Heart left ventricle (tissue), 16 donors: ENCODE results near the gene FAM50B. TPM values are rescaled to one million over a fixed set of nuclear protein-coding genes. Genes with fewer than 3 reads are reported as not detected.

Experiments used
- ATAC-seq, 4 donors: fragments of 200-7000 bp; cut with Tn5 transposase; one replicate each; pipeline ENCODE4 v1.9.1; 2020 to 2022; ENCODE audit warnings: moderate library complexity in 4 of 4, mild to moderate bottlenecking in 3 of 4, moderate number of reproducible peaks in 1 of 4
- DNase-seq, 5 donors: peaks; one replicate each; pipeline ENCODE4 v3.0.0-alpha.2; 2020
- H3K27ac ChIP-seq, 12 donors: fragments of 200-600 bp; sonication (generic) in 4 of 12; one replicate each; pipeline versions ENCODE4 v1.5.0 to v1.8.0; 2016 to 2022; ENCODE audit warnings: mild to moderate bottlenecking in 2 of 12
- H3K27me3 ChIP-seq, 9 donors: fragments of 200-600 bp; sonication (generic) in 2 of 9; one replicate each; pipeline versions ENCODE4 v1.5.1 to v1.8.0; 2016 to 2022; ENCODE audit warnings: mild to moderate bottlenecking in 3 of 9
- H3K36me3 ChIP-seq, 9 donors: fragments of 200-600 bp; sonication (generic) in 2 of 9; one replicate each; pipeline versions ENCODE4 v1.5.0 to v1.8.0; 2018 to 2022; ENCODE audit warnings: mild to moderate bottlenecking in 2 of 9
- H3K4me1 ChIP-seq, 12 donors: fragments of 200-600 bp; sonication (generic) in 4 of 12; one replicate each; pipeline versions ENCODE4 v1.5.0 to v1.8.0; 2016 to 2022; ENCODE audit warnings: mild to moderate bottlenecking in 3 of 12
- H3K4me3 ChIP-seq, 12 donors: fragments of 200-600 bp; sonication (generic) in 4 of 12; one replicate each; pipeline versions ENCODE4 v1.5.0 to v1.8.0; 2017 to 2022; ENCODE audit warnings: mild to moderate bottlenecking in 9 of 12, moderate library complexity in 4 of 12
- H3K9me3 ChIP-seq, 12 donors: fragments of 200-600 bp; sonication (generic) in 4 of 12; one replicate each; pipeline versions ENCODE4 v1.5.0 to v1.8.0; 2016 to 2022; ENCODE audit warnings: mild to moderate bottlenecking in 1 of 12
- CTCF ChIP-seq, 12 donors: fragments of 200-600 bp; sonication (generic) in 4 of 12; IDR thresholded peaks; one replicate each; pipeline versions ENCODE4 v1.5.0 to v1.8.0; 2018 to 2022; ENCODE audit warnings: antibody characterized with exemption in 12 of 12, mild to moderate bottlenecking in 5 of 12
- POLR2A ChIP-seq, 2 donors: fragments of 450-650 bp; IDR thresholded peaks; one replicate each; pipeline ENCODE4 v1.6.1; 2017; ENCODE audit warnings: antibody characterized with exemption in 2 of 2, mild to moderate bottlenecking in 2 of 2, moderate library complexity in 2 of 2
- WGBS, 4 donors: extraction: QIAGEN DNeasy Blood & Tissue Kit in 2 of 4; methylation state at CpG; one replicate each; pipeline versions ENCODE4 v1.1.5 to v1.1.7; 2013 to 2018; 5-methylcytosine and 5-hydroxymethylcytosine counted together
- intact Hi-C, 10 donors: fragments of 100-400 bp; cut with DNase I; formaldehyde crosslinking; loops; one replicate each; pipeline versions ENCODE4 v1.11.1 to v1.14.2; 2022
- polyA plus RNA-seq, 2 donors: library from polyadenylated mRNA; stranded (reverse); fragments of 200-250 nt; gene quantifications; one replicate each; pipeline ENCODE4 v1.2.3, GENCODE V29; 2013
- total RNA-seq, 9 donors: library from RNA; depleted of rRNA in 2 of 9; stranded (reverse); fragments of >200 nt in 2 of 9; fragmentation: NEBNext Ultra II Directional in 3 of 9; extraction: Animal tissue kit (Norgen Biotek cat#: 25700) in 3 of 9; gene quantifications; one replicate each; pipeline versions ENCODE4 v1.1.0 to v1.2.4, GENCODE V29; 2016 to 2023
- donor health status: ischemic (EF 13 %, LVEDD 7.1; RV severe dilation, severe dysfunction).
- donor health status: healthy with polysubstance abuse.
- donor health status: DM: no; HTN: yes; CAD: no.
- donor health status: DM: no; HTN: no; CAD: no.
- donor health status: ischemic (EF 25% LVEDD 6.9; RV normal size, moderate dysfunction).
- donor health status: ischemic (EF 25% LVEDD 5.7; RV mildly dilated, moderate dysfunction).
- donor health status: healthy.
- donor health status: DM: yes; HTN: yes; CAD: no.
- donor health status: ischemic (EF 35%, LVEDD 5.7; RV mildly dilated, moderate dysfunction).
- donor health status: nonischemic (EF 11% LVEDD 7.7; RV severe dilation, severe dysfunction).
- donor health status: DM: yes; HTN: yes; CAD: no.
- donor health status: PGD.
- donor health status: ischemic (EF 29% LVEDD 5.4; RV normal size, mild dysfunction).
- donor health status: nonischemic (EF 23%, LVEDD 6.1; RV moderate dilation, normal function).

The FAM50B gene
- total and polyA plus RNA-seq, 11 donors, result 11.7 to 29.1 (median 21.5) TPM

DNA sequence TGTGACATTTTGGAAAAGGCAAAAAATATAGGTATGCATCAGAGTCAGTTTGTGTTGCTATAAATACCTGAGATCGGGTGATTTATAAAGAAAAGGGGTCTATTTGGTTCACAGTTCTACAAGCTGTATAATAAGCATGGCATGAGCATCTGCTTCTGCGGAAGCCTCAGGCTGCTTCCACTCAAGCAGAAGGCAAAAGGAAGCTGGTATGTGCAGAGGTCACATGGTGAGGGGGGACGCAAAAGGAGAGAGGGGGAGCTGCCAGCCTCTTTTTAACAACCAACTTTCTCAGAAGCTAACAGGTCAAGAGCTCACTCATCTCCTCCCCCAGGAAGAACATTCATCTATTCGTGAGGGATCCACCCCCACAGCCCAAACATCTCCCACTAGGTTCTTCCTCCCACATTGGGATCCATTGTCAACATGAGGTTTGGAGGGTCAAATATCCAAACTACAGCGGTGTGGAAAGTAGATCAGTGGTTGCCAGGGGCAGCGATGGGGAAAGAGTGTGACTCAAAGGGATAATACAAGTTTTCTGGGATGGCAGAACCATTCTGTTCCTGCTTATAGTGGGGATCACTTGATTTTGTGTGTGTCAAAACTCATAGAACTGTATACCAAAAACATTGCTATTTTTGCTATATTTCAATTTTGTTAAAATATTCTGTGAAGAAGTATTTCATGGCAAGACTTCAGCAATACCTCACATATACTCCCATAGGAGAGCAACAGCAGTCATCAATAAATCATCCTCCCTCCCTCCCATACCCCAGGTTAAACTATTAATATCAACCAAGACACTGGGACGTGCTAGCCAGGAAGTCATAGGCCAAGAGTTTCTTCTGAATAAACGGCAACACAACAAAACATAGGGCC lies 9.9 kb upstream of the FAM50B start:
- Histone ChIP-seq H3K27ac (no peak overlapping the region), H3K36me3 (no peaks in the 10 kb centered on the region), H3K27me3 (no peaks in the 10 kb centered on the region), H3K9me3 (no peaks in the 10 kb centered on the region), H3K4me3 (no peak overlapping the region), H3K4me1 (peaks cover 0 to 26% (median 10%) of the 10 kb centered on the region in 12 donors)
- DNase-seq (no peak), ATAC-seq (no peak)
- no peak for TF ChIP-seq POLR2A (IDR thresholded peaks at IDR 0.05)
- TF ChIP-seq CTCF (IDR thresholded peaks at IDR 0.05), result no peak
- intact Hi-C loops, result no loop called here
- WGBS, 4 donors, result 81 to 91% (median 89%) methylated on average over 8 of the region's 8 CpGs

DNA sequence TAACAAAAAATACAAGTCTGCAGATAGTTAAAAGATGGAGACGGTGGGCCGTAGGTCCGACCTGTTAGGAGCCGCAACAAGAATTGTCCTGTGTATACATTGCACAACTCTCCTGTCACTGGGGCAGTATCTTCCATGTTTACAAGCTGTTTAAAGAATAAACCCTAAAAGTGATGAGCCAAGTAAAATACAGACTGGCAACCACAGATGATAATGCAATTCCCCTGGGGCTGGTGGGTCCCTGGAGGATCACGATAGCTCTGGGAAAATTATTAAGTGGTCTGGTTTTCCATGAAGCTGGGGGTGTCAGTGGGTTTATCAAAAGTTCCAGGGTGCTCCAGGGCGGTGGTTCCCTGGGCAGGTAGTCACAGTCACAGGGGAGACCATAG lies 8.1 kb upstream of the FAM50B start:
- intact Hi-C loops, result loop anchor here in 2 of 10 donors (5.0 to 10.0 kb wide), 3 partner anchors 36 to 566 kb away; no protein-coding TSS in a partner anchor

DNA sequence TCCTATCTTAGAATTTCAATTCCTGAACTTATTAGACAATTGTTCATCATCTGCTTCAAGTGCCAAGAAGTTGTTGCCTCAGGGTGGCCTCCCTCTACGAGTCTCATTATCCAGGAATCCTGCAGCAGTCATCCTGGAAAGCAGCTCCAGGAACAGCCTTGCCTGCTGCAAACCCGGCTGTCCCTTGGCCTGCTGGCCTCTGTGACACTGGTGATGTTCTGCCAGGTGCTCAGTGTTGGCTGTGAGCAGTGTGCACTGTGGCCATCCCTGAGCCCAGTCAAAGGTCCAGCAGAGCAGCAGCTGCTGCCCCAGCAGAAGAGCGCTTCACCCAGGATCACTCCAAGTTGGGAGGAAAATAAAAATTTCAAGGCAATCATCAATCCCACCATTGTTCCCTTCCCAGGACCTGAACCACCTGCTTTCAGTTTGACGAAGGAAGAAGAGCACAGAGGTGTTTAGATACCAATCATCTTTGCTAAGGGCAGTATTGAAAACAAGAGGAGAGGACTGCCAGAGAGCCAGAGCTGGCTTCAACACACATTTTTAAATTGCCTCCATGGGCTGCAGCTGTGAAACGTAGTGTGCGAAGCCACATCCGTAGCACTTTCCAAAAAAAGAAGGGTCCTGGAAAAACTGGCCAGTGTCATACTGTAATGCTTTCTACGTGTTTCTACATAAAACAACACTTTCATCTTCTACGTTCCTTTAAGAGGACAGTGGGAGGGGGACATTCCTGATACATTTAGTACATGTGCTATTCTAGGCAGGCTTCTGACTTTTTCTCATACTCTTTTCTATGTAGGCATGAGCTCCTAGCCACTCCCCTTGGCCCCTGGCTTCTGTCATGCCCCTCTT lies 7.2 kb upstream of the FAM50B start:
- H3K9me3 ChIP-seq, result no peaks in the 10 kb centered on the region
- peaks cover 0 to 19% (median 9%) of the 10 kb centered on the region in 12 donors for H3K4me1 ChIP-seq
- H3K27ac ChIP-seq, result peak overlapping the region in 1 of 12 donors; percentile 25
- WGBS, 4 donors, result 52 to 58% (median 54%) methylated on average over 9 of the region's 9 CpGs
- no peak for DNase-seq
- no peak for TF ChIP-seq CTCF (IDR thresholded peaks at IDR 0.05)
- TF ChIP-seq POLR2A (IDR thresholded peaks at IDR 0.05), result no peak
- H3K27me3 ChIP-seq, result no peaks in the 10 kb centered on the region
- ATAC-seq, result peak; percentile 43 to 63 (median 48)
- no peak overlapping the region for H3K4me3 ChIP-seq
- no peaks in the 10 kb centered on the region for H3K36me3 ChIP-seq
- intact Hi-C loops, result loop anchor here in 2 of 10 donors (5.0 to 10.0 kb wide), 3 partner anchors 35 to 567 kb away; no protein-coding TSS in a partner anchor

More for the DNA sequence above, 8.1 kb upstream of the FAM50B start:
- H3K36me3 ChIP-seq, result no peaks in the 10 kb centered on the region
- H3K27me3 ChIP-seq, result no peaks in the 10 kb centered on the region
- H3K27ac ChIP-seq, result no peak overlapping the region
- peaks cover 0 to 19% (median 10%) of the 10 kb centered on the region in 12 donors for H3K4me1 ChIP-seq
- no peak for ATAC-seq
- 86 to 94% (median 89%) methylated on average over 6 of the region's 6 CpGs for WGBS, 4 donors
- no peak for TF ChIP-seq CTCF (IDR thresholded peaks at IDR 0.05)
- no peak for TF ChIP-seq POLR2A (IDR thresholded peaks at IDR 0.05)
- no peak overlapping the region for H3K4me3 ChIP-seq
- no peak for DNase-seq
- H3K9me3 ChIP-seq, result no peaks in the 10 kb centered on the region
